Measurements from ENCODE around the gene PIEZO2.

- TF ChIP-seq CTCF (IDR thresholded peaks at IDR 0.05; ENCODE audit: control extremely low read depth in 1 of 3, insufficient read depth in 1 of 3, low read depth in 1 of 3, low read length in 3 of 3) (no peak), MAX (IDR thresholded peaks at IDR 0.05) (no peak), CBX8 (IDR thresholded peaks at IDR 0.05; ENCODE audit: borderline replicate concordance, low read depth, low read length) (no peak), TEAD4 (IDR thresholded peaks at IDR 0.05; ENCODE audit: low read depth, low read length) (no peak), KDM1A (IDR thresholded peaks at IDR 0.05; ENCODE audit: borderline replicate concordance, low read length) (no peak), POLR2A (IDR thresholded peaks at IDR 0.05; ENCODE audit: control extremely low read depth in 1 of 2, low read depth in 2 of 2, low read length in 2 of 2) (no peak), USF2 (IDR thresholded peaks at IDR 0.05; ENCODE audit: low read length) (no peak), CREB1 (IDR thresholded peaks at IDR 0.05) (no peak), TBP (IDR thresholded peaks at IDR 0.05; ENCODE audit: low read depth, low read length) (no peak), CBX5 (IDR thresholded peaks at IDR 0.05; ENCODE audit: low read depth, low read length) (no peak), SUZ12 (IDR thresholded peaks at IDR 0.05; ENCODE audit: low read length) (no peak), SP1 (IDR thresholded peaks at IDR 0.05; ENCODE audit: low read depth, low read length) (no peak), CHD2 (IDR thresholded peaks at IDR 0.05; ENCODE audit: low read length) (no peak)
These were observed 315.7 kb downstream of the PIEZO2 start for GRCh38 chr18:10833656-10834055.
